GM12874 (cell line): Measurements from ENCODE around the gene SH2D5.

Source experiments
- CTCF ChIP-seq: IDR thresholded peaks from 2 replicates; pipeline ENCODE4 v1.5.1; 2011; ENCODE audit warnings: low read depth, mild to moderate bottlenecking, control low read depth, low read length, moderate library complexity; ENCODE audit not compliant: insufficient read depth

Gene SH2D5

GRCh38 chr1:20727746-20728316 is 4.7 kb downstream of the SH2D5 start:
- TF ChIP-seq CTCF = peak; percentile 25; the same call in 1 of the 2 replicates

- no peak for TF ChIP-seq CTCF
Measured at GRCh38 chr1:20726932-20727745, 5.4 kb downstream of the SH2D5 start.

GRCh38 chr1:20726118-20726911 is 6.2 kb downstream of the SH2D5 start:
- TF ChIP-seq CTCF = no peak

GRCh38 chr1:20725189-20726117 is 7.0 kb downstream of the SH2D5 start:
- TF ChIP-seq CTCF = no peak

- TF ChIP-seq CTCF = no peak
Measured at GRCh38 chr1:20724364-20725188, 7.9 kb downstream of the SH2D5 start.

- no peak for TF ChIP-seq CTCF
Measured at GRCh38 chr1:20723537-20724363, 8.8 kb downstream of the SH2D5 start.
